ENCODE data around the gene RARS1.

The RARS1 gene

DNA sequence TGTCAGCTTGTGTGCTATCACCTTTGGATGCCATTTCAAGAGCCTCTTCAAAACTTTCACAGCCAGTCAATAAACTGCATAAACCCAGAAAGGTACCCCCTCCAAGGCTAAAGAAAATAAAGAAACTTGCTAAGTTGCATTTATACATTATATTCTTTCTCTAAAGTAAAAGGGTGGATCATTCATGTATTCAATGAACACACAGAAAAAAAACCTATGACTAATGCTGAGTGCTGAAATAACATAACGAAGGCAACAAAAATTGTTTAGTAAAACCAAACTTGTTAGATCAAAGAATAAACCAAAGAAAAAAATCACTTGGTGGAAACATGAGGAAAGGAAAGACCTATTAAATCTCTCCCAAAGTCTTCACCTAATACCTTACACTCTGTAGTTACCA, 77.7 kb downstream of the RARS1 start:
- DNase-seq = no peak

DNA sequence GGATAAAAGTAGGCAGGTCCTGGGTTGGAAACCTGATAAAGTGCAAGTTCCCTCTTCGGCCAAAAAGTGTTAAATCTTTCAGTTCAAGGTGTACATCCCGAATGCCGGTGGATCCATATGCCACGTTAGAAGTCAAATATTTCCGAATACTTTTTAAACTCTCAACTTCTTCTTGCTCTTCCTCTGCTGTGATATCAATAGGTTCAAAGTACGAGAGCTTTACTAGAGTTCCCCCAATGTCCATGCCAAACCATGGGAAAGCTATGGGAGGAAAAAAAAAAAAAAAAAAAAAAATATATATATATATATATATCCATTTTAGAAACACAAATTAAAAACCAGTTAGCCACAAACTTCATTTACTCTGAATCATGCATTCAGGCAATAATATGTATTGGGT, 82.5 kb downstream of the RARS1 start:
- DNase-seq = no peak
